A549 (cell line): ENCODE data around the gene CRB1. TPM values are rescaled to one million over a fixed set of nuclear protein-coding genes. Genes with fewer than 3 reads are reported as not detected.

Experiments
- ATAC-seq, 2 experiments: fragments of 200-7000 bp in 1 of 2; fragments of >200 bp in 1 of 2; cut with Nextera tagmentation in 1 of 2; cut with Tn5 transposase in 1 of 2; 3 replicates each; pipeline versions ENCODE4 v1.8.0 to v1.9.1; 2018 to 2020; ENCODE audit warnings: mild to moderate bottlenecking in 1 of 2, moderate library complexity in 1 of 2
- CTCF ChIA-PET: fragments of 300-600 bp; sonication (Branson Sonifier 250); formaldehyde crosslinking; extraction: SDS; loops from one replicate; lab custom pipeline; 2021; ENCODE audit warnings: antibody characterized with exemption, inconsistent platforms; lab: Yijun Ruan, JAX
- POLR2A ChIA-PET: fragments of 350-600 bp; formaldehyde crosslinking; extraction: SDS; loops from one replicate; lab custom pipeline; 2021; ENCODE audit warnings: antibody characterized with exemption, inconsistent platforms; lab: Yijun Ruan, JAX
- DNase-seq, 2 experiments: peaks; one replicate each; pipeline versions ENCODE4 v3.0.0 to v3.0.0-alpha.2; 2011 to 2016; ENCODE audit warnings: low read depth in 1 of 2, low spot score in 1 of 2
- FAIRE-seq: peaks from 2 replicates; lab custom pipeline; 2011; peaks lifted over from hg19 to GRCh38; lab: Jason Lieb, UNC
- H3K27ac ChIP-seq, 2 experiments: fragments of >200 bp; sonication (Bioruptor Twin); formaldehyde crosslinking; 3 replicates each; pipeline ENCODE4 v1.5.1; 2016 to 2017
- H3K4me1 ChIP-seq: fragments of >200 bp; sonication (Bioruptor Twin); formaldehyde crosslinking; 3 replicates; pipeline ENCODE4 v1.6.1; 2016
- H3K4me2 ChIP-seq: fragments of >200 bp; sonication (Bioruptor Twin); formaldehyde crosslinking; 3 replicates; pipeline ENCODE4 v1.6.1; 2016
- H3K4me3 ChIP-seq: fragments of >200 bp; sonication (Bioruptor Twin); formaldehyde crosslinking; 3 replicates; pipeline ENCODE4 v1.5.1; 2016
- H3K9me3 ChIP-seq: fragments of >200 bp; sonication (Bioruptor Twin); formaldehyde crosslinking; 3 replicates; pipeline ENCODE4 v1.6.1; 2016
- BCL3 ChIP-seq: fragments of >200 bp; sonication (Bioruptor Twin); formaldehyde crosslinking; IDR thresholded peaks from 3 replicates; pipeline ENCODE4 v1.6.1; 2016
- CBX2 ChIP-seq: fragments of 200-600 bp; sonication (generic); IDR thresholded peaks from 2 replicates; pipeline ENCODE4 v1.6.1; 2016; ENCODE audit warnings: low read depth, mild to moderate bottlenecking, borderline replicate concordance
- CBX8 ChIP-seq: fragments of 200-600 bp; sonication (generic); IDR thresholded peaks from 2 replicates; pipeline ENCODE4 v1.6.1; 2016
- CHD2 ChIP-seq: fragments of 150-350 bp; IDR thresholded peaks from 2 replicates; pipeline ENCODE4 v1.6.1; 2014; ENCODE audit warnings: low read length; ENCODE audit not compliant: partially characterized antibody
- EHF ChIP-seq: fragments of 250-450 bp; sonication (Bioruptor Pico); IDR thresholded peaks from 2 replicates; pipeline ENCODE4 v1.5.0; 2020; ENCODE audit warnings: mild to moderate bottlenecking
- ELK1 ChIP-seq: fragments of 150-350 bp; IDR thresholded peaks from 2 replicates; pipeline ENCODE4 v1.6.1; 2014; ENCODE audit warnings: low read depth, mild to moderate bottlenecking, low read length
- FOSB ChIP-seq: fragments of 250-450 bp; sonication (Bioruptor Pico); IDR thresholded peaks from 2 replicates; pipeline ENCODE4 v1.5.0; 2020; ENCODE audit warnings: mild to moderate bottlenecking, moderate library complexity
- FOXS1 ChIP-seq: fragments of 250-450 bp; sonication (Bioruptor Pico); IDR thresholded peaks from 2 replicates; pipeline ENCODE4 v1.5.0; 2020; ENCODE audit warnings: mild to moderate bottlenecking, moderate library complexity
- HES2 ChIP-seq: fragments of >200 bp; sonication (Bioruptor Twin); formaldehyde crosslinking; IDR thresholded peaks from 2 replicates; pipeline ENCODE4 v1.6.1; 2016
- HMGXB4 ChIP-seq: fragments of 250-450 bp; sonication (Bioruptor Pico); IDR thresholded peaks from 2 replicates; pipeline ENCODE4 v1.5.0; 2021; ENCODE audit warnings: mild to moderate bottlenecking, moderate library complexity, borderline replicate concordance
- HOXA7 ChIP-seq: fragments of 250-450 bp; sonication (Bioruptor Pico); IDR thresholded peaks from 2 replicates; pipeline ENCODE4 v1.5.0; 2020; ENCODE audit warnings: mild to moderate bottlenecking, moderate library complexity
- JUNB ChIP-seq: fragments of >200 bp; sonication (Bioruptor Twin); formaldehyde crosslinking; IDR thresholded peaks from 2 replicates; pipeline ENCODE4 v1.6.1; 2016
- KDM5A ChIP-seq: fragments of 200-600 bp; sonication (generic); IDR thresholded peaks from 2 replicates; pipeline ENCODE4 v1.6.1; 2016; ENCODE audit warnings: antibody characterized with exemption, mild to moderate bottlenecking
- MAZ ChIP-seq: fragments of 150-350 bp; IDR thresholded peaks from 2 replicates; pipeline ENCODE4 v1.6.1; 2014; ENCODE audit warnings: antibody characterized with exemption, low read depth, low read length, borderline replicate concordance
- MYC ChIP-seq: IDR thresholded peaks from 2 replicates; pipeline ENCODE4 v1.6.1; 2012; ENCODE audit warnings: mild to moderate bottlenecking, inconsistent platforms, low read length, improper control_type of control experiment, borderline replicate concordance
- NFE2L2 ChIP-seq: fragments of 150-350 bp; conservative IDR thresholded peaks from 2 replicates; pipeline ENCODE4 v1.6.1; 2014; ENCODE audit warnings: low read length
- NPAS2 ChIP-seq: fragments of 250-450 bp; sonication (Bioruptor Pico); IDR thresholded peaks from 2 replicates; pipeline ENCODE4 v1.8.0; 2022; ENCODE audit warnings: mild to moderate bottlenecking, moderate library complexity, borderline replicate concordance
- NR3C1 ChIP-seq: fragments of >200 bp; sonication (Bioruptor Twin); formaldehyde crosslinking; IDR thresholded peaks from 3 replicates; pipeline ENCODE4 v1.6.1; 2017
- PBX3 ChIP-seq: IDR thresholded peaks from 2 replicates; pipeline ENCODE4 v1.6.1; 2012
- PHF8 ChIP-seq: fragments of 200-600 bp; sonication (generic); IDR thresholded peaks from 2 replicates; pipeline ENCODE4 v1.6.1; 2016; ENCODE audit warnings: low read depth, mild to moderate bottlenecking, antibody characterized with exemption, moderate library complexity, borderline replicate concordance
- POLR2AphosphoS2 ChIP-seq: conservative IDR thresholded peaks from 2 replicates; pipeline ENCODE4 v1.6.1; 2012; ENCODE audit warnings: low read length, improper control_type of control experiment, inconsistent platforms
- RAD21 ChIP-seq, 2 experiments: fragments of >200 bp in 1 of 2; sonication (Bioruptor Twin) in 1 of 2; formaldehyde crosslinking in 1 of 2; IDR thresholded peaks in 1 of 2; conservative IDR thresholded peaks in 1 of 2; 2 replicates in 1 of 2; 3 replicates in 1 of 2; pipeline ENCODE4 v1.6.1; 2012 to 2018; ENCODE audit warnings: inconsistent platforms in 1 of 2
- RARB ChIP-seq: fragments of 250-450 bp; sonication (Bioruptor Pico); IDR thresholded peaks from 2 replicates; pipeline ENCODE4 v1.8.0; 2021; ENCODE audit warnings: mild to moderate bottlenecking, moderate library complexity
- SREBF2 ChIP-seq: fragments of 450-650 bp; IDR thresholded peaks from 2 replicates; pipeline ENCODE4 v1.6.1; 2014; ENCODE audit warnings: mild to moderate bottlenecking, moderate library complexity
- ZC3H11A ChIP-seq: fragments of 450-650 bp; IDR thresholded peaks from 2 replicates; pipeline ENCODE4 v1.6.1; 2014; ENCODE audit warnings: antibody characterized with exemption, mild to moderate bottlenecking
- ZNF302 ChIP-seq: fragments of 250-450 bp; sonication (Bioruptor Pico); IDR thresholded peaks from 2 replicates; pipeline ENCODE4 v1.9.0; 2021; ENCODE audit warnings: inconsistent platforms, mild to moderate bottlenecking, moderate library complexity
- WGBS: methylation state at CpG from one replicate; pipeline ENCODE4 v1.1.6; 2017; ENCODE audit errors: missing lambda C conversion rate; 5-methylcytosine and 5-hydroxymethylcytosine counted together
- polyA plus RNA-seq, 4 experiments: library from polyadenylated mRNA; depleted of rRNA in 3 of 4; stranded (reverse); fragments of >200 nt; fragmentation: RNase III in 1 of 4; extraction: RNeasy Plus Mini Kit Qiagen cat#74134 plus additional on column Dnase treatment in 1 of 4; gene quantifications; 2 replicates in 3 of 4; 3 replicates in 1 of 4; pipeline ENCODE4 v1.2.3, GENCODE V29; 2011 to 2017

Gene CRB1
- polyA plus RNA-seq, 2 of the 4 experiments (the other 2 are of a cell fraction), result not detected

- FAIRE-seq, result no peak
- DNase-seq, result no peak
- H3K9me3 ChIP-seq, result no peaks in the 10 kb centered on the region
- POLR2A ChIA-PET, result no interaction called here
- H3K27ac ChIP-seq, result no peak overlapping the region
- CTCF ChIA-PET, result interaction anchor here (1.4 to 2.0 kb wide), 5 partner anchors 10 to 157 kb away, joined by 3 to 14 read pairs (median 4); no protein-coding TSS in a partner anchor
- no peak for ATAC-seq
- no peaks in the 10 kb centered on the region for H3K4me1 ChIP-seq
- no peak overlapping the region for H3K4me2 ChIP-seq
- no peak for TF ChIP-seq NR3C1
- no peak for TF ChIP-seq HOXA7
- H3K4me3 ChIP-seq, result no peak overlapping the region
- WGBS, result 81% methylated on average over 2 of the region's 2 CpGs
Observed at GRCh38 chr1:197336571-197336970, 68.5 kb downstream of the CRB1 start.

- Histone ChIP-seq H3K4me2 (no peak overlapping the region), H3K9me3 (no peaks in the 10 kb centered on the region), H3K4me3 (no peak overlapping the region), H3K27ac (no peak overlapping the region), H3K4me1 (no peaks in the 10 kb centered on the region)
- 60% methylated on average over 9 of the region's 9 CpGs for WGBS
- TF ChIP-seq KDM5A, result no peak
- TF ChIP-seq SREBF2, result no peak
- TF ChIP-seq NR3C1, result no peak
- TF ChIP-seq FOSB (CRISPR knock-in tag), result no peak
- no peak for TF ChIP-seq BCL3
- no peak for TF ChIP-seq RARB
- TF ChIP-seq POLR2AphosphoS2, result no peak
- TF ChIP-seq ZNF302 (CRISPR knock-in tag), result no peak
- TF ChIP-seq HMGXB4 (CRISPR knock-in tag), result no peak
- TF ChIP-seq FOXS1 (CRISPR knock-in tag), result no peak
- no peak for TF ChIP-seq PBX3
- no peak for TF ChIP-seq CHD2
- no peak for TF ChIP-seq ELK1
- ATAC-seq, result no peak
- no peak for FAIRE-seq
- CTCF ChIA-PET, result no interaction called here
- no peak for DNase-seq
- POLR2A ChIA-PET, result no interaction called here
Observed at GRCh38 chr1:197339106-197340060, 71.3 kb downstream of the CRB1 start.

- POLR2A ChIA-PET, result no interaction called here
- 18% methylated on average over 1 of the region's 1 CpG for WGBS
- CTCF ChIA-PET, result interaction anchor here (1.7 kb wide), 1 partner anchor 10 kb away, joined by 3 read pairs; no protein-coding TSS in a partner anchor
- no peak for ATAC-seq
- FAIRE-seq, result no peak
- no peaks in the 10 kb centered on the region for H3K4me1 ChIP-seq
- H3K4me2 ChIP-seq, result no peak overlapping the region
- DNase-seq, result no peak
- H3K27ac ChIP-seq, result no peak overlapping the region
- H3K4me3 ChIP-seq, result no peak overlapping the region
- no peaks in the 10 kb centered on the region for H3K9me3 ChIP-seq
- no peak for TF ChIP-seq CBX2
- no peak for TF ChIP-seq MYC
- no peak for TF ChIP-seq NFE2L2
- no peak for TF ChIP-seq RAD21 (conservative IDR thresholded peaks at IDR 0.05 in 1 of 2, IDR thresholded peaks at IDR 0.05 in 1 of 2)
- no peak for TF ChIP-seq JUNB
- no peak for TF ChIP-seq EHF (CRISPR knock-in tag)
- TF ChIP-seq MAZ, result no peak
- no peak for TF ChIP-seq CBX8
- no peak for TF ChIP-seq HMGXB4 (CRISPR knock-in tag)
- TF ChIP-seq ZC3H11A, result no peak
- TF ChIP-seq RARB, result no peak
- no peak for TF ChIP-seq PHF8
- TF ChIP-seq CHD2, result no peak
- no peak for TF ChIP-seq NPAS2 (CRISPR knock-in tag)
- no peak for TF ChIP-seq HES2
Observed at GRCh38 chr1:197341626-197342025, 73.6 kb downstream of the CRB1 start.
